Subcutaneous abdominal adipose tissue (tissue), 5 donors: ENCODE measurements around the gene PTPRG.

Source experiments
- H3K27ac ChIP-seq: one replicate; pipeline ENCODE4 v1.7.0; 2013; ENCODE audit warnings: low read depth, mild to moderate bottlenecking, inconsistent platforms, low read length, moderate library complexity
- H3K27me3 ChIP-seq, 5 donors: one replicate each; pipeline ENCODE4 v1.7.0; 2013; ENCODE audit warnings: low read length in 5 of 5, inconsistent platforms in 1 of 5; ENCODE audit not compliant: control insufficient read depth in 5 of 5, insufficient read depth in 4 of 5
- H3K36me3 ChIP-seq, 5 donors: one replicate each; pipeline ENCODE4 v1.7.0; 2013; ENCODE audit warnings: low read length in 5 of 5; ENCODE audit not compliant: control insufficient read depth in 5 of 5, insufficient read depth in 5 of 5
- H3K4me1 ChIP-seq, 5 donors: one replicate each; pipeline ENCODE4 v1.7.0; 2013; ENCODE audit warnings: low read length in 5 of 5, mild to moderate bottlenecking in 3 of 5, moderate library complexity in 1 of 5; ENCODE audit not compliant: control insufficient read depth in 5 of 5, insufficient read depth in 5 of 5
- H3K4me3 ChIP-seq, 5 donors: one replicate each; pipeline ENCODE4 v1.7.0; 2013; ENCODE audit warnings: low read length in 5 of 5, low read depth in 1 of 5
- H3K9ac ChIP-seq, 5 donors: one replicate each; pipeline ENCODE4 v1.7.0; 2013; ENCODE audit warnings: low read length in 5 of 5, mild to moderate bottlenecking in 4 of 5, moderate library complexity in 3 of 5
- H3K9me3 ChIP-seq, 5 donors: one replicate each; pipeline ENCODE4 v1.7.0; 2013; ENCODE audit warnings: low read length in 5 of 5; ENCODE audit not compliant: control insufficient read depth in 5 of 5
- donor health status: healthy.
- donor health status: healthy.
- donor health status: healthy.
- donor health status: healthy.
- donor health status: healthy.

Gene PTPRG

GRCh38 chr3:61582846-61583245 lies 21.5 kb downstream of the PTPRG start:
- H3K27me3 ChIP-seq = no peaks in the 10 kb centered on the region
- no peaks in the 10 kb centered on the region for H3K9me3 ChIP-seq
- H3K36me3 ChIP-seq = no peaks in the 10 kb centered on the region
- no peak overlapping the region for H3K9ac ChIP-seq
- H3K4me1 ChIP-seq = peaks cover 0 to 14% (median 11%) of the 10 kb centered on the region in 5 donors
- no peak overlapping the region for H3K4me3 ChIP-seq
- H3K27ac ChIP-seq = no peak overlapping the region

- Histone ChIP-seq H3K9ac (no peak overlapping the region), H3K27me3 (no peaks in the 10 kb centered on the region), H3K4me1 (peaks cover 0 to 8% (median 0%) of the 10 kb centered on the region in 5 donors), H3K4me3 (no peak overlapping the region), H3K36me3 (peaks cover 0 to 5% (median 0%) of the 10 kb centered on the region in 5 donors), H3K9me3 (no peaks in the 10 kb centered on the region), H3K27ac (no peak overlapping the region)
Observed at GRCh38 chr3:61583890-61584875, 22.8 kb downstream of the PTPRG start.

DNA sequence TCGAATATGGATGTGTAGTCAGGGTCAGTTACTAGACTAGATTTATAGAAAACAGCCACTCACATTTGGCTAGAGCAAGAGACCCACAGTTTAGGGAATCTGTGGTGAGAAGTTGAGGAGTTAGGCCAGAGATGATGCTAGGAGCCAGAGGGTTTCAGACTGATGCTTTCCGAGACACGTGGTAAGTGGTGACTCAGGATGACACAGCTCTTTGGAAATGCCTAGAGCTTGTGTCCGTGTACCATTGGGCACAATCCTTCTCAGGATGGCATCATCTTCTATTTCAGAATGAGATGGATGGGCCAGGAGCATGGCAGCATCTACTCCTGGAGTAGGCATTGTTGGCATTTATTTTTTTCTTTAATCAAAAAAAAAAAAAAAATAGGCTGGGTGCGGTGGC lies 28.5 kb downstream of the PTPRG start:
- no peak overlapping the region for H3K9ac ChIP-seq
- H3K4me3 ChIP-seq = no peak overlapping the region
- H3K36me3 ChIP-seq = peaks cover 0 to 5% (median 0%) of the 10 kb centered on the region in 5 donors
- H3K27me3 ChIP-seq = no peaks in the 10 kb centered on the region
- peaks cover 3 to 18% (median 8%) of the 10 kb centered on the region in 5 donors for H3K4me1 ChIP-seq
- H3K27ac ChIP-seq = no peak overlapping the region
- no peaks in the 10 kb centered on the region for H3K9me3 ChIP-seq

- Histone ChIP-seq H3K27me3 (no peaks in the 10 kb centered on the region), H3K9me3 (no peaks in the 10 kb centered on the region), H3K4me3 (no peak overlapping the region), H3K4me1 (peaks cover 3 to 22% (median 22%) of the 10 kb centered on the region in 5 donors), H3K36me3 (peaks cover 0 to 5% (median 0%) of the 10 kb centered on the region in 5 donors), H3K27ac (no peak overlapping the region), H3K9ac (no peak overlapping the region)
Observed at GRCh38 chr3:61591300-61591699, 29.9 kb downstream of the PTPRG start.

GRCh38 chr3:61593446-61594029 lies 32.2 kb downstream of the PTPRG start:
- peaks cover 0 to 3% (median 0%) of the 10 kb centered on the region in 5 donors for H3K36me3 ChIP-seq
- peaks cover 3 to 35% (median 26%) of the 10 kb centered on the region in 5 donors for H3K4me1 ChIP-seq
- H3K27ac ChIP-seq = peak overlapping the region; percentile 72
- no peaks in the 10 kb centered on the region for H3K27me3 ChIP-seq
- peak overlapping the region in 1 of 5 donors; percentile 69 for H3K9ac ChIP-seq
- H3K4me3 ChIP-seq = no peak overlapping the region
- no peaks in the 10 kb centered on the region for H3K9me3 ChIP-seq

DNA sequence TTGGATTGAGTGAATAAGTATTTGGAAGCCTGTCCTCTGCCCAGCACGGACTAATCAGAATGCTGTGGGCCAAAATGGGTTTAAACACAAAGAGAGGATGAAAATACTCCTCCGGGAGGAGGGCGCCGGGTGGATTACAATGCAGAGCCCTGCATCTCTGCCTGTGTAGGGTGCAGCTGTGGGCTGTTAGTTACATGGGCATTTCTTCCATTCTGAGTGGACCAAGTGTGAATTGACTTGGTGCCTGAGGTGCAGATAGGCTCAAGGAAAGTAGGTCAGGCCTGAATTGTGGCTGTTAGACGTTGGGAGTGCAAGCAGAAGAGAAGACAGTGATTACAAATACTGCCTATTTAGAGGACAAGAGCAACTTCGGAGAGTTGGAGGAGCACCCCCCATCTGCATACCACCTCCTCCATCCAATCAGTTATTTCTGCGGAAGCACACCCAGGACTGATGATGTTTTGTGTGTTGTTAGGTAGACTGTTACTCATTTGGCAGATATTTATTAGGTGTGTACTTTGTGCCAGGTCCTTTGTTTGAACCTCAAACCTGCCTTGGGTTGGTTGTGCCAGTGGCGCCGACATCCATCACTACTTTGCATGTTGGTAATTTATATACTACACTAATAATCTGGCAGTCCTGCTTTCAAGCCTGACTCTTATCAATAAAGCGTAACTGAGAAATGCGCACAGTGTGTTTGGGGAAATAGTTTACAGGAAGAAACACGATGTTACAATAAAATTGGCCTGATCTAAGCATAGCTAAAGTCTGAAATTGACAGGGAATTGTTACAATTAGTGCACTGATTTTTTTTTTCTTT lies 33.0 kb downstream of the PTPRG start:
- H3K36me3 ChIP-seq = no peaks in the 10 kb centered on the region
- peak overlapping the region; percentile 15 to 55 (median 37) for H3K4me3 ChIP-seq
- H3K9me3 ChIP-seq = no peaks in the 10 kb centered on the region
- H3K9ac ChIP-seq = peak overlapping the region in 2 of 5 donors; percentile 55 to 69
- no peaks in the 10 kb centered on the region for H3K27me3 ChIP-seq
- H3K27ac ChIP-seq = peak overlapping the region; percentile 72
- peaks cover 3 to 39% (median 26%) of the 10 kb centered on the region in 5 donors for H3K4me1 ChIP-seq

DNA sequence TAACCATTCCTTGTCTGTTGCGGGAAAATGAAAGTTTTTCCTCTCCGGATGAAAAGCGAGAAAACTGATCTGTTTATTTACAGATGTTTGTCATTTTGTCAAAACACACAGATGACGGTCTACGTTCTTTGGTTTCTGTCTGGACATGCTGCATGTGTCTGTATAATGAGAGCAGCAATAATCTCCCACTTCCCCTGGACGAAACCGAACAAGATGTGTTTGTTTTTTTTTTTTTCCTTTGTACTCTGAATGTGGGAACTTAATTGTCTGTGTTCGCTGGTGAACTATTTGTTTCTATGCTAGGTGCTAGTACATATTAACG lies 33.6 kb downstream of the PTPRG start:
- Histone ChIP-seq H3K36me3 (no peaks in the 10 kb centered on the region), H3K9ac (peak overlapping the region in 2 of 5 donors; percentile 55 to 69), H3K27ac (peak overlapping the region; percentile 72), H3K27me3 (no peaks in the 10 kb centered on the region), H3K4me3 (peak overlapping the region; percentile 15 to 55 (median 37)), H3K4me1 (peaks cover 3 to 39% (median 26%) of the 10 kb centered on the region in 5 donors), H3K9me3 (no peaks in the 10 kb centered on the region)

DNA sequence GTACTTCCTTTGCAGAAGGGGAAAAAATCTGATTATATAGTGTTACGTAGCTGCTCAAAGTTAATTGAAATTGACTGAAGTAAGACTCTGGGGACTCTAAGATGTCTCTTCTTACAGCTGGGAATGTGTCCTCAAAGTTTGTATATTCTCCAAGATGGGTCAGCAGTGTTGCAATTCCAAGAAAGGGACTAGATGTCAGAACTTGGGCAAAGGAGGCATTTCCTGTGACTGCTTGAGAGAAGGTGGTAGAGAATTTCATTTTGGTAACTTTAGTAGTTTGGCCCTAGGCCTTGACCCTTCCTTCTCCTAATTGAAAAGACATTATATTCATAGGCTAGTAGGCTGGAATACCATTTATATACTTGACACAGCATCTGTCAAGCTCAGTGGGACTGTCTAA lies 33.9 kb downstream of the PTPRG start:
- peak overlapping the region; percentile 72 for H3K27ac ChIP-seq
- H3K27me3 ChIP-seq = no peaks in the 10 kb centered on the region
- H3K4me1 ChIP-seq = peaks cover 3 to 39% (median 26%) of the 10 kb centered on the region in 5 donors
- H3K4me3 ChIP-seq = peak overlapping the region in 4 of 5 donors; percentile 15 to 55 (median 34)
- H3K36me3 ChIP-seq = no peaks in the 10 kb centered on the region
- no peaks in the 10 kb centered on the region for H3K9me3 ChIP-seq
- peak overlapping the region in 2 of 5 donors; percentile 26 to 69 for H3K9ac ChIP-seq

DNA sequence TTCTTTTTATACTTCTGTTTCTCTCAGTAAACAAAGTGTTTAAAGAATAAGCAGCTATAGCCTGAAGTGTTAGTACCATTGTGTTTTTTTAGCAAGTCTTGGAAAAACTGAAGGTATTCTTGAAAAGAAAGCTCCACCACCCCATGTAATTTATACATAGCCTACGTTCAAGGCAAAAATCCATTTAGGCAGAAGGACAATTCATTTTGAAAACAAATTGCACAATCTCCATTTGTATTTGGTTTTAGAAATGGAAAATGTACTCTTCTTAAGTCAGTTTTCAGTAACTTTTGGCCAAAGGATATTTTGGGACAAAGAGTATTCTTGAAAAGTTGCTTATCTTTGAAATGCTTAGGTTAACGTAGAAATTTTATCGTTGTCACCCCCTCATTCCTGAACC lies 34.5 kb downstream of the PTPRG start:
- H3K4me1 ChIP-seq = peaks cover 3 to 39% (median 26%) of the 10 kb centered on the region in 5 donors
- H3K27ac ChIP-seq = peak overlapping the region; percentile 72
- peak overlapping the region in 2 of 5 donors; percentile 26 to 69 for H3K9ac ChIP-seq

More for the DNA sequence above, 34.5 kb downstream of the PTPRG start:
- Histone ChIP-seq H3K27me3 (no peaks in the 10 kb centered on the region), H3K36me3 (no peaks in the 10 kb centered on the region), H3K4me3 (no peak overlapping the region), H3K9me3 (no peaks in the 10 kb centered on the region)
